Germinal center (tissue), 1 donor: ENCODE data around the gene MAST4.

Experiments used
- DNase-seq: peaks from one replicate; pipeline ENCODE4 v3.0.0; 2012; ENCODE audit warnings: mixed read lengths, low spot score

Gene MAST4

GRCh38 chr5:66595756-66596635 lies at the start of gene MAST4:
Gene MAST4, plus strand, starts transcription at chr5:66596393. Its CDS starts 263 bp downstream, at chr5:66596656.
- peak; percentile 92 for DNase-seq

- DNase-seq: no peak
These were observed 49.7 kb upstream of the MAST4 start for GRCh38 chr5:66546541-66546940.

- DNase-seq: no peak
These were observed 44.9 kb upstream of the MAST4 start for GRCh38 chr5:66551338-66551737.

GRCh38 chr5:66551945-66552344 lies 44.2 kb upstream of the MAST4 start:
- DNase-seq: no peak

- no peak for DNase-seq
These were observed 42.8 kb upstream of the MAST4 start for GRCh38 chr5:66553368-66553912.

- DNase-seq: peak; percentile 78
These were observed 42.1 kb upstream of the MAST4 start for GRCh38 chr5:66553916-66554575.

GRCh38 chr5:66554884-66555283 lies 41.3 kb upstream of the MAST4 start:
- DNase-seq: no peak

- DNase-seq: peak; percentile 24
These were observed 37.6 kb upstream of the MAST4 start for GRCh38 chr5:66558560-66558959.

- no peak for DNase-seq
These were observed 35.8 kb upstream of the MAST4 start for GRCh38 chr5:66560371-66560770.

GRCh38 chr5:66561256-66561990 lies 34.8 kb upstream of the MAST4 start:
- no peak for DNase-seq

GRCh38 chr5:66565878-66566277 lies 30.3 kb upstream of the MAST4 start:
- DNase-seq: no peak

GRCh38 chr5:66567474-66567873 lies 28.7 kb upstream of the MAST4 start:
- DNase-seq: no peak

GRCh38 chr5:66570201-66570600 lies 26.0 kb upstream of the MAST4 start:
- DNase-seq: no peak

GRCh38 chr5:66573733-66574132 lies 22.5 kb upstream of the MAST4 start:
- DNase-seq: no peak

GRCh38 chr5:66582499-66583165 lies 13.6 kb upstream of the MAST4 start:
- DNase-seq: no peak

- DNase-seq: no peak
These were observed 10.9 kb upstream of the MAST4 start for GRCh38 chr5:66585291-66585690.

GRCh38 chr5:66587771-66588170 lies 8.4 kb upstream of the MAST4 start:
- DNase-seq: no peak

- peak; percentile 22 for DNase-seq
These were observed 516 bp downstream of the MAST4 start for GRCh38 chr5:66596636-66597182.

GRCh38 chr5:66597183-66597757 lies 1.1 kb downstream of the MAST4 start:
- DNase-seq: peak; percentile 27

- DNase-seq: no peak
These were observed 6.4 kb downstream of the MAST4 start for GRCh38 chr5:66602621-66603020.

- DNase-seq: no peak
These were observed 7.0 kb downstream of the MAST4 start for GRCh38 chr5:66603164-66603563.
